ENCODE results near the gene C1orf167.

The C1orf167 gene

GRCh38 chr1:11741919-11742558, 20.0 kb upstream of the C1orf167 start:
- no peak for ATAC-seq
- TF ChIP-seq CSDC2 (CRISPR knock-in tag; IDR thresholded peaks at IDR 0.05) (no peak), TOX (CRISPR knock-in tag; IDR thresholded peaks at IDR 0.05; ENCODE audit: borderline replicate concordance) (no peak), GLIS3 (CRISPR knock-in tag; IDR thresholded peaks at IDR 0.05) (no peak), OSR1 (CRISPR knock-in tag; IDR thresholded peaks at IDR 0.05) (no peak), TSHZ2 (CRISPR knock-in tag; IDR thresholded peaks at IDR 0.05) (no peak), ZNF8 (CRISPR knock-in tag; IDR thresholded peaks at IDR 0.05) (no peak), ZFP30 (CRISPR knock-in tag; IDR thresholded peaks at IDR 0.05) (no peak), PPARA (CRISPR knock-in tag; IDR thresholded peaks at IDR 0.05; ENCODE audit: borderline replicate concordance) (no peak), RARB (CRISPR knock-in tag; IDR thresholded peaks at IDR 0.05) (no peak)

GRCh38 chr1:11744287-11744686, 17.7 kb upstream of the C1orf167 start:
- no peak for TF ChIP-seq ISL1 (CRISPR knock-in tag; IDR thresholded peaks at IDR 0.05)
- no peak for TF ChIP-seq SNAI2 (CRISPR knock-in tag; IDR thresholded peaks at IDR 0.05)
- no peak for TF ChIP-seq ARNTL (CRISPR knock-in tag; IDR thresholded peaks at IDR 0.05; ENCODE audit: borderline replicate concordance, low read depth)
- no peak for TF ChIP-seq OSR1 (CRISPR knock-in tag; IDR thresholded peaks at IDR 0.05)
- TF ChIP-seq ESRRG (CRISPR knock-in tag; IDR thresholded peaks at IDR 0.05), result no peak
- TF ChIP-seq PATZ1 (CRISPR knock-in tag; IDR thresholded peaks at IDR 0.05; ENCODE audit: borderline replicate concordance), result no peak
- TF ChIP-seq ZFP30 (CRISPR knock-in tag; IDR thresholded peaks at IDR 0.05), result no peak
- TF ChIP-seq ZFP3 (CRISPR knock-in tag; IDR thresholded peaks at IDR 0.05), result no peak
- TF ChIP-seq ZC3H10 (CRISPR knock-in tag; IDR thresholded peaks at IDR 0.05), result no peak
- no peak for TF ChIP-seq ZNF8 (CRISPR knock-in tag; IDR thresholded peaks at IDR 0.05)
- no peak for TF ChIP-seq CREB5 (CRISPR knock-in tag; IDR thresholded peaks at IDR 0.05; ENCODE audit: low read depth)
- TF ChIP-seq TSHZ2 (CRISPR knock-in tag; IDR thresholded peaks at IDR 0.05), result no peak
- TF ChIP-seq ZNF70 (CRISPR knock-in tag; IDR thresholded peaks at IDR 0.05), result no peak
- ATAC-seq, result no peak

GRCh38 chr1:11746092-11746491, 15.9 kb upstream of the C1orf167 start:
- TF ChIP-seq TOX (CRISPR knock-in tag; IDR thresholded peaks at IDR 0.05; ENCODE audit: borderline replicate concordance) (no peak), OSR1 (CRISPR knock-in tag; IDR thresholded peaks at IDR 0.05) (no peak), PPARA (CRISPR knock-in tag; IDR thresholded peaks at IDR 0.05; ENCODE audit: borderline replicate concordance) (no peak), TSHZ2 (CRISPR knock-in tag; IDR thresholded peaks at IDR 0.05) (no peak), SNAI2 (CRISPR knock-in tag; IDR thresholded peaks at IDR 0.05) (no peak), ARNTL (CRISPR knock-in tag; IDR thresholded peaks at IDR 0.05; ENCODE audit: borderline replicate concordance, low read depth) (no peak), ESRRG (CRISPR knock-in tag; IDR thresholded peaks at IDR 0.05) (no peak), PATZ1 (CRISPR knock-in tag; IDR thresholded peaks at IDR 0.05; ENCODE audit: borderline replicate concordance) (no peak)

More at GRCh38 chr1:11746092-11746491, 15.9 kb upstream of the C1orf167 start:
- no peak for ATAC-seq

Measured in SK-N-SH treated with all-trans-retinoic acid at 6 μM for 48 hours (cell line).